Esophagus squamous epithelium (tissue), 4 donors: ENCODE results near the gene SGCD.

ENCODE experiments used
- CTCF ChIP-seq, 6 experiments: fragments of 450-650 bp in 4 of 6; fragments of 200-600 bp in 2 of 6; sonication (generic) in 2 of 6; IDR thresholded peaks; one replicate each; pipeline ENCODE4 v1.5.1; 2016 to 2019; ENCODE audit warnings: antibody characterized with exemption in 6 of 6, mild to moderate bottlenecking in 4 of 6, moderate library complexity in 4 of 6
- POLR2A ChIP-seq, 4 donors: fragments of 450-650 bp; IDR thresholded peaks; one replicate each; pipeline ENCODE4 v1.6.1; 2017; ENCODE audit warnings: antibody characterized with exemption in 4 of 4, mild to moderate bottlenecking in 4 of 4, moderate library complexity in 3 of 4

- no peak for TF ChIP-seq CTCF (IDR thresholded peaks at IDR 0.05)
- TF ChIP-seq POLR2A (IDR thresholded peaks at IDR 0.05) = no peak
These were observed 351.0 kb downstream of the SGCD start for GRCh38 chr5:156677963-156678362.
